Measurements from ENCODE around the gene USP19. TPM values are rescaled to one million over a fixed set of nuclear protein-coding genes. Genes with fewer than 3 reads are reported as not detected.

USP19 gene
- total and polyA plus RNA-seq, 10 of the 15 experiments (the other 5 are each of a cell fraction or from before 2014, with no cell fraction given): 0.24 to 64.2 (median 33.2) TPM

DNA sequence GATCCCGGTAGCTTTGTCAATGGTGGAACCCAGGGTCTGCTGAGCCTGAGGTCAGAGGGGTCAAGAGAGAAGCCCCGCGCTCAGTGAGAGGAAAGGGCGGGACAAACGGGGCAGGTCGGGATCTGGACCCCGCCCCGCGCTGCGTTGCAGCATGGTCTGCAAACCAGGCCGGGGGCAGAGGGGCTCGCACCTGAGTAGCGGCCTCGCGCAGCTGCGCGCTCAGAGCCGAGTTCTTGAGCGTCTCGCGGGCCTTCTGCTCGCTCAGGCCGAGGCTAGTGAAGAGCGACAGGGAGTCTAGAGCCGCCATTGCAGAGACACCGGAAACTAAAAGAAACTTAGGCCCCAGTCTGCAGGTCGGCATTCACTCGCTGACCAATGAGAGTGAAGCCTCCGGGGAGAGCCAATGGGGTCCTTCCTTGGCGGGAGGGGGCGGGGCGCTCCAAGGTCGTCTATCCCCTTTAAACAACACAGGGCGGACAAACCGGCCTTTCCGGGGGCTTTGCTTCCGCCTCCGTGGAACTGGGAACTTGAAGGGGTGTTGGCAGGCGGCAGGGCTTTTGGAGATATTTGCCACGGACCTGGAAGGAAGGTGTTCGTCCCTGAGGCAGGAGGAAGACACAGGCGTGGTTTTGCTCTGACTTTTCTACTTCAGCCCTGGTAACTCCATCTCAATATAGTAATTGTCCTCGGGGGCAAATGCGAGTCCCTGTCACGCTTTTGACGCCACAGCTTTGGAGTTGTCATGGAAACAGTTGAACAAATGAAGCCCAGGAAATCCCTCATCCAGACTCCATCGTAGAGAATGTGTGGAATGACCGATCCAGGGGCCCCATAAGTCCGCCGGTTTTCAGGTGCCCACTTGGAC is 16.0 kb downstream of the USP19 start, which contains the start of gene QARS1 (continued):
- TF ChIP-seq EP300 (IDR thresholded peaks at IDR 0.05; ENCODE audit: borderline replicate concordance in 1 of 2, control insufficient read depth in 1 of 2, low read depth in 2 of 2, low read length in 2 of 2) (no peak), TBL1XR1 (IDR thresholded peaks at IDR 0.05; ENCODE audit: low read depth, low read length) (no peak), ZNF207 (IDR thresholded peaks at IDR 0.05; ENCODE audit: borderline replicate concordance) (no peak), SIN3A (IDR thresholded peaks at IDR 0.05; ENCODE audit: low read depth, low read length) (peak; percentile 95), SREBF2 (IDR thresholded peaks at IDR 0.05; ENCODE audit: low read length) (no peak), NFYB (IDR thresholded peaks at IDR 0.05; ENCODE audit: insufficient read depth, low read depth, low read length) (peak; percentile 83), TCF12 (IDR thresholded peaks at IDR 0.05; ENCODE audit: low read depth, low read length) (no peak), JUND (IDR thresholded peaks at IDR 0.05; ENCODE audit: low read depth, low read length) (no peak), GATAD2B (conservative IDR thresholded peaks at IDR 0.05; ENCODE audit: low read depth) (no peak), NFIC (IDR thresholded peaks at IDR 0.05; ENCODE audit: low read depth, low read length) (no peak), CREB1 (IDR thresholded peaks at IDR 0.05; ENCODE audit: low read depth) (peak; percentile 52; the same call in 1 of the 2 replicates), STAT3 (IDR thresholded peaks at IDR 0.05; ENCODE audit: low read depth, low read length) (no peak), SUZ12 (IDR thresholded peaks at IDR 0.05; ENCODE audit: unreplicated experiment) (no peak), TARDBP (IDR thresholded peaks at IDR 0.05; ENCODE audit: borderline replicate concordance) (no peak), STAT1 (conservative IDR thresholded peaks at IDR 0.05) (no peak; the same call in 1 of the 2 replicates), PML (IDR thresholded peaks at IDR 0.05; ENCODE audit: low read length) (peak; percentile 63; the same call in 1 of the 2 replicates)
- TF ChIP-seq, protein P1, sequence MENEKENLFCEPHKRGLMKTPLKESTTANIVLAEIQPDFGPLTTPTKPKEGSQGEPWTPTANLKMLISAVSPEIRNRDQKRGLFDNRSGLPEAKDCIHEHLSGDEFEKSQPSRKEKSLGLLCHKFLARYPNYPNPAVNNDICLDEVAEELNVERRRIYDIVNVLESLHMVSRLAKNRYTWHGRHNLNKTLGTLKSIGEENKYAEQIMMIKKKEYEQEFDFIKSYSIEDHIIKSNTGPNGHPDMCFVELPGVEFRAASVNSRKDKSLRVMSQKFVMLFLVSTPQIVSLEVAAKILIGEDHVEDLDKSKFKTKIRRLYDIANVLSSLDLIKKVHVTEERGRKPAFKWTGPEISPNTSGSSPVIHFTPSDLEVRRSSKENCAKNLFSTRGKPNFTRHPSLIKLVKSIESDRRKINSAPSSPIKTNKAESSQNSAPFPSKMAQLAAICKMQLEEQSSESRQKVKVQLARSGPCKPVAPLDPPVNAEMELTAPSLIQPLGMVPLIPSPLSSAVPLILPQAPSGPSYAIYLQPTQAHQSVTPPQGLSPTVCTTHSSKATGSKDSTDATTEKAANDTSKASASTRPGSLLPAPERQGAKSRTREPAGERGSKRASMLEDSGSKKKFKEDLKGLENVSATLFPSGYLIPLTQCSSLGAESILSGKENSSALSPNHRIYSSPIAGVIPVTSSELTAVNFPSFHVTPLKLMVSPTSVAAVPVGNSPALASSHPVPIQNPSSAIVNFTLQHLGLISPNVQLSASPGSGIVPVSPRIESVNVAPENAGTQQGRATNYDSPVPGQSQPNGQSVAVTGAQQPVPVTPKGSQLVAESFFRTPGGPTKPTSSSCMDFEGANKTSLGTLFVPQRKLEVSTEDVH (IDR thresholded peaks at IDR 0.05; ENCODE audit: low read depth, partially characterized antibody): no peak
- TF ChIP-seq, protein P2, sequence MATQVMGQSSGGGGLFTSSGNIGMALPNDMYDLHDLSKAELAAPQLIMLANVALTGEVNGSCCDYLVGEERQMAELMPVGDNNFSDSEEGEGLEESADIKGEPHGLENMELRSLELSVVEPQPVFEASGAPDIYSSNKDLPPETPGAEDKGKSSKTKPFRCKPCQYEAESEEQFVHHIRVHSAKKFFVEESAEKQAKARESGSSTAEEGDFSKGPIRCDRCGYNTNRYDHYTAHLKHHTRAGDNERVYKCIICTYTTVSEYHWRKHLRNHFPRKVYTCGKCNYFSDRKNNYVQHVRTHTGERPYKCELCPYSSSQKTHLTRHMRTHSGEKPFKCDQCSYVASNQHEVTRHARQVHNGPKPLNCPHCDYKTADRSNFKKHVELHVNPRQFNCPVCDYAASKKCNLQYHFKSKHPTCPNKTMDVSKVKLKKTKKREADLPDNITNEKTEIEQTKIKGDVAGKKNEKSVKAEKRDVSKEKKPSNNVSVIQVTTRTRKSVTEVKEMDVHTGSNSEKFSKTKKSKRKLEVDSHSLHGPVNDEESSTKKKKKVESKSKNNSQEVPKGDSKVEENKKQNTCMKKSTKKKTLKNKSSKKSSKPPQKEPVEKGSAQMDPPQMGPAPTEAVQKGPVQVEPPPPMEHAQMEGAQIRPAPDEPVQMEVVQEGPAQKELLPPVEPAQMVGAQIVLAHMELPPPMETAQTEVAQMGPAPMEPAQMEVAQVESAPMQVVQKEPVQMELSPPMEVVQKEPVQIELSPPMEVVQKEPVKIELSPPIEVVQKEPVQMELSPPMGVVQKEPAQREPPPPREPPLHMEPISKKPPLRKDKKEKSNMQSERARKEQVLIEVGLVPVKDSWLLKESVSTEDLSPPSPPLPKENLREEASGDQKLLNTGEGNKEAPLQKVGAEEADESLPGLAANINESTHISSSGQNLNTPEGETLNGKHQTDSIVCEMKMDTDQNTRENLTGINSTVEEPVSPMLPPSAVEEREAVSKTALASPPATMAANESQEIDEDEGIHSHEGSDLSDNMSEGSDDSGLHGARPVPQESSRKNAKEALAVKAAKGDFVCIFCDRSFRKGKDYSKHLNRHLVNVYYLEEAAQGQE (IDR thresholded peaks at IDR 0.05; ENCODE audit: low read depth, low read length): no peak
- TF ChIP-seq, protein P3, sequence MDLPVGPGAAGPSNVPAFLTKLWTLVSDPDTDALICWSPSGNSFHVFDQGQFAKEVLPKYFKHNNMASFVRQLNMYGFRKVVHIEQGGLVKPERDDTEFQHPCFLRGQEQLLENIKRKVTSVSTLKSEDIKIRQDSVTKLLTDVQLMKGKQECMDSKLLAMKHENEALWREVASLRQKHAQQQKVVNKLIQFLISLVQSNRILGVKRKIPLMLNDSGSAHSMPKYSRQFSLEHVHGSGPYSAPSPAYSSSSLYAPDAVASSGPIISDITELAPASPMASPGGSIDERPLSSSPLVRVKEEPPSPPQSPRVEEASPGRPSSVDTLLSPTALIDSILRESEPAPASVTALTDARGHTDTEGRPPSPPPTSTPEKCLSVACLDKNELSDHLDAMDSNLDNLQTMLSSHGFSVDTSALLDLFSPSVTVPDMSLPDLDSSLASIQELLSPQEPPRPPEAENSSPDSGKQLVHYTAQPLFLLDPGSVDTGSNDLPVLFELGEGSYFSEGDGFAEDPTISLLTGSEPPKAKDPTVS (IDR thresholded peaks at IDR 0.05; ENCODE audit: low read depth, low read length): no peak
- TF ChIP-seq, protein P4, sequence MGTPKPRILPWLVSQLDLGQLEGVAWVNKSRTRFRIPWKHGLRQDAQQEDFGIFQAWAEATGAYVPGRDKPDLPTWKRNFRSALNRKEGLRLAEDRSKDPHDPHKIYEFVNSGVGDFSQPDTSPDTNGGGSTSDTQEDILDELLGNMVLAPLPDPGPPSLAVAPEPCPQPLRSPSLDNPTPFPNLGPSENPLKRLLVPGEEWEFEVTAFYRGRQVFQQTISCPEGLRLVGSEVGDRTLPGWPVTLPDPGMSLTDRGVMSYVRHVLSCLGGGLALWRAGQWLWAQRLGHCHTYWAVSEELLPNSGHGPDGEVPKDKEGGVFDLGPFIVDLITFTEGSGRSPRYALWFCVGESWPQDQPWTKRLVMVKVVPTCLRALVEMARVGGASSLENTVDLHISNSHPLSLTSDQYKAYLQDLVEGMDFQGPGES (IDR thresholded peaks at IDR 0.05): no peak; the same call in 1 of the 2 replicates
